NOMO-1 (cell line): Measurements from ENCODE around the gene SDF2L1.
"Not testable (repeated sequence)": the region's sequence is repeated elsewhere in the genome, so short reads cannot be mapped to it uniquely, and the experiment has no call there.

Experiments
- DNase-seq, 2 experiments: peaks; one replicate each; lab custom pipeline; 2025; ENCODE audit not compliant: unreplicated experiment in 2 of 2; lab: John Stamatoyannopoulos, UW

SDF2L1 gene

GRCh38 chr22:21635771-21636510, 6.2 kb upstream of the SDF2L1 start:
- DNase-seq = no peak

- DNase-seq = no peak
These were observed 5.4 kb upstream of the SDF2L1 start for GRCh38 chr22:21636629-21637218.

GRCh38 chr22:21637450-21637849, 4.7 kb upstream of the SDF2L1 start:
- DNase-seq = not testable (repeated sequence)

GRCh38 chr22:21639359-21639758, 2.7 kb upstream of the SDF2L1 start:
- no peak for DNase-seq

- DNase-seq = no peak
These were observed 1.3 kb upstream of the SDF2L1 start for GRCh38 chr22:21640810-21641209.

- DNase-seq = peak in 1 of 2 experiments; percentile 44
These were observed 699 bp upstream of the SDF2L1 start for GRCh38 chr22:21641417-21641788.

- peak; percentile 36 to 67 for DNase-seq
These were observed 714 bp downstream of the SDF2L1 start for GRCh38 chr22:21642584-21643448.

GRCh38 chr22:21643533-21644357, 1.6 kb downstream of the SDF2L1 start:
- no peak for DNase-seq

GRCh38 chr22:21645513-21645912, 3.4 kb downstream of the SDF2L1 start:
- DNase-seq = not testable (repeated sequence)

GRCh38 chr22:21646608-21647590, 4.8 kb downstream of the SDF2L1 start:
- peak; percentile 61 to 76 for DNase-seq

GRCh38 chr22:21650280-21650679, 8.2 kb downstream of the SDF2L1 start:
- no peak for DNase-seq

GRCh38 chr22:21650823-21651520, 8.9 kb downstream of the SDF2L1 start:
- no peak for DNase-seq

GRCh38 chr22:21651521-21652009, 9.5 kb downstream of the SDF2L1 start:
- DNase-seq = no peak

- peak; percentile 91 for DNase-seq
These were observed 10.0 kb downstream of the SDF2L1 start for GRCh38 chr22:21652010-21652546.

GRCh38 chr22:21652547-21653545, 10.7 kb downstream of the SDF2L1 start:
- DNase-seq = no peak

GRCh38 chr22:21657020-21657359, 14.9 kb downstream of the SDF2L1 start:
- no peak for DNase-seq

GRCh38 chr22:21657360-21658032, 15.4 kb downstream of the SDF2L1 start:
- peak; percentile 82 to 83 for DNase-seq
